OCI-LY3 (cell line): ENCODE data around the gene PTPRU.

Experiments
- CTCF ChIP-seq: fragments of 200-600, 300-600 bp; sonication (generic); IDR thresholded peaks from 2 replicates; pipeline ENCODE4 v1.5.1; 2014; ENCODE audit warnings: antibody characterized with exemption, low read length, low read depth
- EZH2phosphoT487 ChIP-seq: fragments of 200-600 bp; shearing (Covaris generic); IDR thresholded peaks from 2 replicates; pipeline ENCODE4 v1.6.1; 2018; ENCODE audit warnings: antibody characterized with exemption, mixed run types, low read depth

- TF ChIP-seq EZH2phosphoT487 (no peak), CTCF (no peak)
Measured at GRCh38 chr1:29254346-29254745, 18.0 kb downstream of the PTPRU start.
